Transverse colon (tissue), 4 donors: ENCODE measurements around the gene NIPSNAP3A. TPM values are rescaled to one million over a fixed set of nuclear protein-coding genes. Genes with fewer than 3 reads are reported as not detected.

Experiments
- DNase-seq: peaks from one replicate; pipeline ENCODE4 v3.0.0-alpha.2; 2019
- H3K27ac ChIP-seq, 4 donors: fragments of 200-600 bp; sonication (generic); 2 replicates each; pipeline ENCODE4 v1.5.1; 2016 to 2018; ENCODE audit warnings: inconsistent platforms in 4 of 4
- H3K27me3 ChIP-seq: fragments of 200-600 bp; sonication (generic); 2 replicates; pipeline ENCODE4 v1.5.1; 2017; ENCODE audit warnings: inconsistent platforms
- H3K36me3 ChIP-seq, 4 donors: fragments of 200-600 bp; sonication (generic); 2 replicates each; pipeline ENCODE4 v1.5.1; 2017 to 2019; ENCODE audit warnings: inconsistent platforms in 4 of 4
- H3K4me1 ChIP-seq, 4 donors: fragments of 200-600 bp; sonication (generic); 2 replicates each; pipeline ENCODE4 v1.5.1; 2017 to 2020; ENCODE audit warnings: inconsistent platforms in 4 of 4
- H3K4me3 ChIP-seq, 4 donors: fragments of 200-600 bp; sonication (generic); 1 replicate in 1 of 4; 2 replicates in 3 of 4; pipeline versions ENCODE4 v1.5.1 to v1.6.1; 2017 to 2019; ENCODE audit warnings: inconsistent platforms in 4 of 4
- H3K9me3 ChIP-seq, 2 donors: fragments of 200-600 bp; sonication (generic); 2 replicates each; pipeline ENCODE4 v1.5.1; 2017 to 2019; ENCODE audit warnings: inconsistent platforms in 2 of 2
- CTCF ChIP-seq, 5 experiments: fragments of 200-600 bp in 3 of 5; fragments of 450-650 bp in 2 of 5; sonication (generic) in 3 of 5; IDR thresholded peaks; 1 replicate in 2 of 5; 2 replicates in 3 of 5; pipeline ENCODE4 v1.5.1; 2016 to 2017; ENCODE audit warnings: antibody characterized with exemption in 5 of 5, inconsistent platforms in 3 of 5, mild to moderate bottlenecking in 2 of 5, moderate library complexity in 1 of 5
- EP300 ChIP-seq: sonication (generic); formaldehyde crosslinking; IDR thresholded peaks from one replicate; pipeline ENCODE4 v1.6.1; 2017; ENCODE audit warnings: antibody characterized with exemption, low read depth
- POLR2A ChIP-seq: fragments of 450-650 bp; IDR thresholded peaks from one replicate; pipeline ENCODE4 v1.6.1; 2016; ENCODE audit warnings: antibody characterized with exemption, mild to moderate bottlenecking, moderate library complexity
- POLR2AphosphoS5 ChIP-seq, 3 donors: sonication (generic); formaldehyde crosslinking; IDR thresholded peaks; one replicate each; pipeline ENCODE4 v1.6.1; 2016; ENCODE audit warnings: antibody characterized with exemption in 3 of 3
- WGBS, 2 donors: methylation state at CpG; one replicate each; pipeline ENCODE4 v1.1.5; 2018; ENCODE audit warnings: low coverage in 1 of 2; 5-methylcytosine and 5-hydroxymethylcytosine counted together
- in situ Hi-C, 4 donors: fragments of 200-750 bp; cut with MboI; loops; one replicate each; pipeline versions ENCODE4 v1.15.0 to v1.15.1; 2017; ENCODE audit warnings: low sequenced_read_pairs in 3 of 4, low pct_ligation_motif_present in 1 of 4, low pct_unique_long_range_greater_than_20kb in 1 of 4
- intact Hi-C: fragments of 100-400 bp; cut with DNase I; formaldehyde crosslinking; loops from one replicate; pipeline ENCODE4 v1.15.1; 2023; ENCODE audit warnings: low total_unique reads
- total RNA-seq, 4 donors: library from RNA; depleted of rRNA; stranded (reverse); fragments of >200 nt; gene quantifications; one replicate each; pipeline ENCODE4 v1.1.0, GENCODE V29; 2016

Gene NIPSNAP3A
- total RNA-seq, 4 donors from 2014 or later = 2.6 to 56.3 (median 22.5) TPM

GRCh38 chr9:104784098-104784497 lies 36.6 kb downstream of the NIPSNAP3A start:
- in situ Hi-C loops = loop anchor here in 1 of 4 donors (25.0 kb wide), 1 partner anchor 628 kb away; no protein-coding TSS in a partner anchor
- peaks cover 0 to 61% (median 32%) of the 10 kb centered on the region in 4 donors for H3K36me3 ChIP-seq
- no peak overlapping the region for H3K4me3 ChIP-seq

GRCh38 chr9:104786293-104786692 lies 38.8 kb downstream of the NIPSNAP3A start:
- no peak overlapping the region for H3K4me3 ChIP-seq
- no peaks in the 10 kb centered on the region for H3K27me3 ChIP-seq
- WGBS, 2 donors = 83 to 100% methylated on average over 1 of the region's 1 CpG

More at GRCh38 chr9:104784098-104784497, 36.6 kb downstream of the NIPSNAP3A start:
- DNase-seq = no peak
- no peaks in the 10 kb centered on the region for H3K27me3 ChIP-seq
- intact Hi-C loops = no loop called here
- no peak for TF ChIP-seq CTCF (IDR thresholded peaks at IDR 0.05)
- no peak for TF ChIP-seq POLR2AphosphoS5 (IDR thresholded peaks at IDR 0.05)
- TF ChIP-seq POLR2A = no peak
- no peak for TF ChIP-seq EP300
- H3K27ac ChIP-seq = no peak overlapping the region
- 62 to 64% methylated on average over 2 of the region's 2 CpGs for WGBS, 2 donors
- H3K9me3 ChIP-seq = no peaks in the 10 kb centered on the region
- H3K4me1 ChIP-seq = no peaks in the 10 kb centered on the region

GRCh38 chr9:104787306-104788015 lies 40.0 kb downstream of the NIPSNAP3A start:
- H3K4me1 ChIP-seq = no peaks in the 10 kb centered on the region
- intact Hi-C loops = no loop called here
- WGBS, 2 donors = 63 to 65% methylated on average over 7 of the region's 7 CpGs
- no peak for DNase-seq
- in situ Hi-C loops = loop anchor here in 1 of 4 donors (25.0 kb wide), 1 partner anchor 625 kb away; no protein-coding TSS in a partner anchor
- no peaks in the 10 kb centered on the region for H3K27me3 ChIP-seq
- peaks cover 0 to 92% (median 47%) of the 10 kb centered on the region in 4 donors for H3K36me3 ChIP-seq
- H3K4me3 ChIP-seq = no peak overlapping the region
- no peak for TF ChIP-seq EP300
- no peak for TF ChIP-seq POLR2A
- no peak for TF ChIP-seq CTCF (IDR thresholded peaks at IDR 0.05)
- TF ChIP-seq POLR2AphosphoS5 (IDR thresholded peaks at IDR 0.05) = no peak
- H3K9me3 ChIP-seq = no peaks in the 10 kb centered on the region
- H3K27ac ChIP-seq = no peak overlapping the region

More at GRCh38 chr9:104786293-104786692, 38.8 kb downstream of the NIPSNAP3A start:
- peaks cover 0 to 81% (median 42%) of the 10 kb centered on the region in 4 donors for H3K36me3 ChIP-seq
- DNase-seq = no peak
- in situ Hi-C loops (loop anchor here in 1 of 4 donors (25.0 kb wide), 1 partner anchor 626 kb away; no protein-coding TSS in a partner anchor), intact Hi-C loops (no loop called here)
- no peaks in the 10 kb centered on the region for H3K4me1 ChIP-seq
- H3K9me3 ChIP-seq = no peaks in the 10 kb centered on the region
- H3K27ac ChIP-seq = no peak overlapping the region
- TF ChIP-seq CTCF (IDR thresholded peaks at IDR 0.05) (no peak), POLR2AphosphoS5 (IDR thresholded peaks at IDR 0.05) (no peak), EP300 (no peak), POLR2A (no peak)

- in situ Hi-C loops = loop anchor here in 1 of 4 donors (25.0 kb wide), 1 partner anchor 624 kb away; no protein-coding TSS in a partner anchor
- DNase-seq = no peak
- 86 to 100% methylated on average over 1 to 3 of the region's 3 CpGs for WGBS, 2 donors
Observed at GRCh38 chr9:104788251-104788650, 40.8 kb downstream of the NIPSNAP3A start.

More at GRCh38 chr9:104788251-104788650, 40.8 kb downstream of the NIPSNAP3A start:
- Histone ChIP-seq H3K27ac (no peak overlapping the region), H3K4me3 (no peak overlapping the region), H3K27me3 (no peaks in the 10 kb centered on the region), H3K36me3 (peaks cover 0 to 97% (median 49%) of the 10 kb centered on the region in 4 donors), H3K9me3 (no peaks in the 10 kb centered on the region), H3K4me1 (no peaks in the 10 kb centered on the region)
- TF ChIP-seq POLR2AphosphoS5 (IDR thresholded peaks at IDR 0.05) (no peak), CTCF (IDR thresholded peaks at IDR 0.05) (no peak), POLR2A (no peak), EP300 (no peak)
- intact Hi-C loops = no loop called here
